HepG2 (cell line): ENCODE results near the gene RSL1D1. TPM values are rescaled to one million over a fixed set of nuclear protein-coding genes. Genes with fewer than 3 reads are reported as not detected.

Experiments used
- ARID2 ChIP-seq: sonication (generic); formaldehyde crosslinking; IDR thresholded peaks from 2 replicates; pipeline ENCODE4 v1.8.1; 2022; ENCODE audit warnings: mild to moderate bottlenecking, missing genetic modification reagents, borderline replicate concordance
- ATF1 ChIP-seq: IDR thresholded peaks from 2 replicates; pipeline ENCODE4 v1.6.1; 2016; ENCODE audit warnings: mild to moderate bottlenecking, control low read depth
- CAMTA2 ChIP-seq: sonication (generic); formaldehyde crosslinking; IDR thresholded peaks from 2 replicates; pipeline ENCODE4 v1.4.0; 2020; ENCODE audit warnings: mild to moderate bottlenecking, missing genetic modification reagents, borderline replicate concordance
- CCDC6 ChIP-seq: sonication (generic); formaldehyde crosslinking; IDR thresholded peaks from 2 replicates; pipeline ENCODE4 v1.8.1; 2022; ENCODE audit warnings: mild to moderate bottlenecking, missing genetic modification reagents, moderate library complexity
- CHD4 ChIP-seq: fragments of 200-600 bp; sonication (generic); IDR thresholded peaks from 2 replicates; pipeline ENCODE4 v1.7.0; 2017; ENCODE audit warnings: mild to moderate bottlenecking, low read length, borderline replicate concordance
- CTCF ChIP-seq: sonication (generic); formaldehyde crosslinking; IDR thresholded peaks from 2 replicates; pipeline ENCODE4 v1.5.0; 2020; ENCODE audit warnings: mild to moderate bottlenecking, missing genetic modification reagents, moderate library complexity
- HMG20A ChIP-seq: IDR thresholded peaks from 2 replicates; pipeline ENCODE4 v1.6.1; 2016; ENCODE audit warnings: borderline replicate concordance
- HMGA1 ChIP-seq: sonication (generic); formaldehyde crosslinking; conservative IDR thresholded peaks from 2 replicates; pipeline ENCODE4 v1.4.0; 2020; ENCODE audit warnings: missing genetic modification reagents
- HOXA3 ChIP-seq: sonication (generic); formaldehyde crosslinking; IDR thresholded peaks from 2 replicates; pipeline ENCODE4 v1.5.0; 2020; ENCODE audit warnings: missing genetic modification reagents
- HOXA9 ChIP-seq: sonication (generic); formaldehyde crosslinking; IDR thresholded peaks from 2 replicates; pipeline ENCODE4 v1.8.1; 2022; ENCODE audit warnings: missing genetic modification reagents, mild to moderate bottlenecking, moderate library complexity, borderline replicate concordance
- JUN ChIP-seq: sonication (generic); formaldehyde crosslinking; IDR thresholded peaks from 2 replicates; pipeline ENCODE4 v1.4.0; 2020; ENCODE audit warnings: mild to moderate bottlenecking, missing genetic modification reagents
- KLF15 ChIP-seq: sonication (generic); formaldehyde crosslinking; IDR thresholded peaks from 2 replicates; pipeline ENCODE4 v1.8.1; 2023; ENCODE audit warnings: borderline replicate concordance, mild to moderate bottlenecking, inconsistent platforms, missing genetic modification reagents, mixed read lengths
- MAFG ChIP-seq: sonication (generic); formaldehyde crosslinking; IDR thresholded peaks from 2 replicates; pipeline ENCODE4 v1.5.1; 2020; ENCODE audit warnings: mild to moderate bottlenecking, missing genetic modification reagents
- MXD4 ChIP-seq: IDR thresholded peaks from 2 replicates; pipeline ENCODE4 v1.6.1; 2016; ENCODE audit warnings: mild to moderate bottlenecking, missing biosample characterization, missing genetic modification reagents
- PCBP2 ChIP-seq: fragments of 200-400 bp; formaldehyde crosslinking; optimal IDR thresholded peaks from 2 replicates; pipeline ENCODE3; 2018; ENCODE audit warnings: low read length, low read depth; ENCODE audit not compliant: poor library complexity, severe bottlenecking
- POLR2AphosphoS5 ChIP-seq: IDR thresholded peaks from 2 replicates; pipeline ENCODE4 v1.6.1; 2012; ENCODE audit warnings: low read depth, low read length
- TOE1 ChIP-seq: sonication (generic); formaldehyde crosslinking; IDR thresholded peaks from 2 replicates; pipeline ENCODE4 v1.4.0; 2020; ENCODE audit warnings: mild to moderate bottlenecking, missing genetic modification reagents
- ZKSCAN5 ChIP-seq: sonication (generic); formaldehyde crosslinking; IDR thresholded peaks from 2 replicates; pipeline ENCODE4 v1.5.1; 2020; ENCODE audit warnings: mild to moderate bottlenecking, missing genetic modification reagents
- ZNF691 ChIP-seq: sonication (generic); formaldehyde crosslinking; IDR thresholded peaks from 2 replicates; pipeline ENCODE4 v1.4.0; 2020; ENCODE audit warnings: missing genetic modification reagents, low read depth, mild to moderate bottlenecking, borderline replicate concordance
- polyA plus RNA-seq, 8 experiments: library from polyadenylated mRNA; depleted of rRNA in 3 of 8; stranded (reverse) in 7 of 8; unstranded in 1 of 8; fragments of >200 nt; fragmentation: Illumina TruSeq in 4 of 8; extraction: Trizol in 4 of 8; gene quantifications; 2 replicates each; pipeline versions ENCODE4 v1.2.1 to v1.2.3, GENCODE V29; 2011 to 2016; ENCODE audit warnings: low read depth in 4 of 8, missing spikeins in 1 of 8, mixed read lengths in 1 of 8; ENCODE audit not compliant: insufficient read depth in 1 of 8
- total RNA-seq, 5 experiments: library from RNA; depleted of rRNA; stranded (reverse); fragments of >200 nt; fragmentation: Illumina TruSeq; extraction: Trizol; gene quantifications; 2 replicates each; pipeline ENCODE4 v1.2.3, GENCODE V29; 2016; ENCODE audit warnings: low read depth in 1 of 5
- TF ChIP-seq, protein P1 (sequence below): sonication (generic); formaldehyde crosslinking; conservative IDR thresholded peaks from 2 replicates; pipeline ENCODE4 v1.4.0; 2020; ENCODE audit warnings: missing genetic modification reagents
- TF ChIP-seq, protein P2 (sequence below): sonication (generic); formaldehyde crosslinking; IDR thresholded peaks from 2 replicates; pipeline ENCODE4 v1.5.1; 2020; ENCODE audit warnings: mild to moderate bottlenecking, missing genetic modification reagents, borderline replicate concordance

Gene RSL1D1
- total and polyA plus RNA-seq, 2 of the 13 experiments (the other 11 are each of a cell fraction or from before 2014, with no cell fraction given) = 187 to 343 TPM

- TF ChIP-seq, protein P1, sequence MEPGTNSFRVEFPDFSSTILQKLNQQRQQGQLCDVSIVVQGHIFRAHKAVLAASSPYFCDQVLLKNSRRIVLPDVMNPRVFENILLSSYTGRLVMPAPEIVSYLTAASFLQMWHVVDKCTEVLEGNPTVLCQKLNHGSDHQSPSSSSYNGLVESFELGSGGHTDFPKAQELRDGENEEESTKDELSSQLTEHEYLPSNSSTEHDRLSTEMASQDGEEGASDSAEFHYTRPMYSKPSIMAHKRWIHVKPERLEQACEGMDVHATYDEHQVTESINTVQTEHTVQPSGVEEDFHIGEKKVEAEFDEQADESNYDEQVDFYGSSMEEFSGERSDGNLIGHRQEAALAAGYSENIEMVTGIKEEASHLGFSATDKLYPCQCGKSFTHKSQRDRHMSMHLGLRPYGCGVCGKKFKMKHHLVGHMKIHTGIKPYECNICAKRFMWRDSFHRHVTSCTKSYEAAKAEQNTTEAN = no peak
- TF ChIP-seq CAMTA2 (CRISPR knock-in tag) = no peak
- no peak for TF ChIP-seq PCBP2
- 0 out of 2 replicates have a peak, but pooled peaks have one; percentile 21 for TF ChIP-seq CHD4
- TF ChIP-seq TOE1 (CRISPR knock-in tag) = no peak
- no peak for TF ChIP-seq HMGA1
- TF ChIP-seq MAFG = no peak
- no peak for TF ChIP-seq JUN (CRISPR knock-in tag)
- TF ChIP-seq KLF15 (CRISPR knock-in tag) = no peak
- TF ChIP-seq ARID2 = no peak
- no peak for TF ChIP-seq CTCF (CRISPR knock-in tag)
- TF ChIP-seq, protein P2, sequence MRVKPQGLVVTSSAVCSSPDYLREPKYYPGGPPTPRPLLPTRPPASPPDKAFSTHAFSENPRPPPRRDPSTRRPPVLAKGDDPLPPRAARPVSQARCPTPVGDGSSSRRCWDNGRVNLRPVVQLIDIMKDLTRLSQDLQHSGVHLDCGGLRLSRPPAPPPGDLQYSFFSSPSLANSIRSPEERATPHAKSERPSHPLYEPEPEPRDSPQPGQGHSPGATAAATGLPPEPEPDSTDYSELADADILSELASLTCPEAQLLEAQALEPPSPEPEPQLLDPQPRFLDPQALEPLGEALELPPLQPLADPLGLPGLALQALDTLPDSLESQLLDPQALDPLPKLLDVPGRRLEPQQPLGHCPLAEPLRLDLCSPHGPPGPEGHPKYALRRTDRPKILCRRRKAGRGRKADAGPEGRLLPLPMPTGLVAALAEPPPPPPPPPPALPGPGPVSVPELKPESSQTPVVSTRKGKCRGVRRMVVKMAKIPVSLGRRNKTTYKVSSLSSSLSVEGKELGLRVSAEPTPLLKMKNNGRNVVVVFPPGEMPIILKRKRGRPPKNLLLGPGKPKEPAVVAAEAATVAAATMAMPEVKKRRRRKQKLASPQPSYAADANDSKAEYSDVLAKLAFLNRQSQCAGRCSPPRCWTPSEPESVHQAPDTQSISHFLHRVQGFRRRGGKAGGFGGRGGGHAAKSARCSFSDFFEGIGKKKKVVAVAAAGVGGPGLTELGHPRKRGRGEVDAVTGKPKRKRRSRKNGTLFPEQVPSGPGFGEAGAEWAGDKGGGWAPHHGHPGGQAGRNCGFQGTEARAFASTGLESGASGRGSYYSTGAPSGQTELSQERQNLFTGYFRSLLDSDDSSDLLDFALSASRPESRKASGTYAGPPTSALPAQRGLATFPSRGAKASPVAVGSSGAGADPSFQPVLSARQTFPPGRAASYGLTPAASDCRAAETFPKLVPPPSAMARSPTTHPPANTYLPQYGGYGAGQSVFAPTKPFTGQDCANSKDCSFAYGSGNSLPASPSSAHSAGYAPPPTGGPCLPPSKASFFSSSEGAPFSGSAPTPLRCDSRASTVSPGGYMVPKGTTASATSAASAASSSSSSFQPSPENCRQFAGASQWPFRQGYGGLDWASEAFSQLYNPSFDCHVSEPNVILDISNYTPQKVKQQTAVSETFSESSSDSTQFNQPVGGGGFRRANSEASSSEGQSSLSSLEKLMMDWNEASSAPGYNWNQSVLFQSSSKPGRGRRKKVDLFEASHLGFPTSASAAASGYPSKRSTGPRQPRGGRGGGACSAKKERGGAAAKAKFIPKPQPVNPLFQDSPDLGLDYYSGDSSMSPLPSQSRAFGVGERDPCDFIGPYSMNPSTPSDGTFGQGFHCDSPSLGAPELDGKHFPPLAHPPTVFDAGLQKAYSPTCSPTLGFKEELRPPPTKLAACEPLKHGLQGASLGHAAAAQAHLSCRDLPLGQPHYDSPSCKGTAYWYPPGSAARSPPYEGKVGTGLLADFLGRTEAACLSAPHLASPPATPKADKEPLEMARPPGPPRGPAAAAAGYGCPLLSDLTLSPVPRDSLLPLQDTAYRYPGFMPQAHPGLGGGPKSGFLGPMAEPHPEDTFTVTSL (CRISPR knock-in tag) = no peak
- TF ChIP-seq CCDC6 (CRISPR knock-in tag) = no peak
- no peak for TF ChIP-seq ZKSCAN5 (CRISPR knock-in tag)
- no peak for TF ChIP-seq HOXA3 (CRISPR knock-in tag)
- TF ChIP-seq ATF1 (CRISPR knock-in tag) = peak; percentile 33; the same call in 1 of the 2 replicates
- TF ChIP-seq HOXA9 (CRISPR knock-in tag) = no peak
- TF ChIP-seq MXD4 (CRISPR knock-in tag) = no peak
- no peak for TF ChIP-seq HMG20A
- TF ChIP-seq POLR2AphosphoS5 = no peak
- no peak for TF ChIP-seq ZNF691 (CRISPR knock-in tag)
Measured at GRCh38 chr16:11792410-11793241, 58.7 kb downstream of the RSL1D1 start (continued).
